Caki2 (cell line): ENCODE data around the gene AGXT. TPM values are rescaled to one million over a fixed set of nuclear protein-coding genes. Genes with fewer than 3 reads are reported as not detected.
"Not testable (repeated sequence)": the region's sequence is repeated elsewhere in the genome, so short reads cannot be mapped to it uniquely, and the experiment has no call there.

ENCODE experiments used
- DNase-seq: peaks from one replicate; pipeline ENCODE4 v3.0.0-alpha.2; 2015; ENCODE audit warnings: low read depth
- in situ Hi-C: cut with HindIII; loops from 2 replicates; pipeline ENCODE4 v1.10.0; 2016; ENCODE audit warnings: low sequenced_read_pairs, low pct_unique_long_range_greater_than_20kb, mixed read lengths
- total RNA-seq: library from RNA; depleted of rRNA; stranded (reverse); fragments of >200 nt; shearing (Covaris generic); gene quantifications from 2 replicates; pipeline ENCODE4 v1.2.3, GENCODE V29; 2014; ENCODE audit warnings: low replicate concordance

Gene AGXT
- total RNA-seq, 1 experiment from 2014 or later = not detected

DNA sequence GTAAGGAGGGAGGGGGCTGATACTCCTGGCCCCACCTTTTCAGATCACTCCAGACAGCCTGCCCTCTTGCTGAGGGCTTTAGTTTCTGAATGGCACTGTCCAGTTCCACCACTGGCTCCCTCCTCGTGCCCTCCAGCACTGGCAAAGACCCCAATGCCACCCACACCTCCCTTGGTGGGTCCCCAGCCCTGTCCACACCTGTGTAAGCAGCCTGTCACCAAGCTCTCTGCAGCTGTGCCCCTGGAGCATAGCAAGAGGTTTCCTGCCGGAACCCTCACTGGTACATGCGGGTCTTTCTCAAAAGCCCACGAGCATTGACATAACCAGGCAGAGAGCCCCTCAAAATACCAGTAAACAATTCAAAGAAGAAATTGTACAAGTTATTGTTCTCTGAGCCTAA lies 31.0 kb upstream of the AGXT start:
- no peak for DNase-seq
- in situ Hi-C loops = no loop called here

GRCh38 chr2:240839152-240840143 lies 29.2 kb upstream of the AGXT start:
- no peak for DNase-seq
- in situ Hi-C loops = no loop called here

GRCh38 chr2:240840435-240841060 lies 28.1 kb upstream of the AGXT start:
- in situ Hi-C loops = no loop called here
- DNase-seq = peak; percentile 39

- in situ Hi-C loops = not testable (repeated sequence)
Observed at GRCh38 chr2:240846309-240846708, 22.3 kb upstream of the AGXT start.

GRCh38 chr2:240846873-240847595 lies 21.6 kb upstream of the AGXT start:
- in situ Hi-C loops = no loop called here

More at GRCh38 chr2:240846309-240846708, 22.3 kb upstream of the AGXT start:
- DNase-seq = not testable (repeated sequence)

DNA sequence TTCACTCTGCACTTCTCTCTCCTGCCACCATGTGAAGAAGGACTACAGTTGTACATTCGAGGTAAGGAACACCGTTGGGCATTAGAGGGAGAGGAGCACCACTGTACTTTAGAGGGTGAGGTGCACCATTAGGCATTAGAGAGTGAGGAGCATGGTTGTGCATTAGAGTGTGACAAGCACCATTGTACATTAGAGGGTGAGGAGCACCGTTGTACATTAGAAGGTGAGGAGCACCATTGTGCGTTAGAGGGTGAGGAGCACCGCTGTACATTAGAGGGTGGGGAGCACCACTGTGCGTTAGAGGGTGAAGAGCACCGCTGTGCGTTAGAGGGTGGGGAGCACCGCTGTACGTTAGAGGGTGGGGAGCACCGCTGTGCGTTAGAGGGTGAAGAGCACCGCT lies 20.8 kb upstream of the AGXT start:
- DNase-seq = no peak

More at GRCh38 chr2:240846873-240847595, 21.6 kb upstream of the AGXT start:
- DNase-seq = no peak

DNA sequence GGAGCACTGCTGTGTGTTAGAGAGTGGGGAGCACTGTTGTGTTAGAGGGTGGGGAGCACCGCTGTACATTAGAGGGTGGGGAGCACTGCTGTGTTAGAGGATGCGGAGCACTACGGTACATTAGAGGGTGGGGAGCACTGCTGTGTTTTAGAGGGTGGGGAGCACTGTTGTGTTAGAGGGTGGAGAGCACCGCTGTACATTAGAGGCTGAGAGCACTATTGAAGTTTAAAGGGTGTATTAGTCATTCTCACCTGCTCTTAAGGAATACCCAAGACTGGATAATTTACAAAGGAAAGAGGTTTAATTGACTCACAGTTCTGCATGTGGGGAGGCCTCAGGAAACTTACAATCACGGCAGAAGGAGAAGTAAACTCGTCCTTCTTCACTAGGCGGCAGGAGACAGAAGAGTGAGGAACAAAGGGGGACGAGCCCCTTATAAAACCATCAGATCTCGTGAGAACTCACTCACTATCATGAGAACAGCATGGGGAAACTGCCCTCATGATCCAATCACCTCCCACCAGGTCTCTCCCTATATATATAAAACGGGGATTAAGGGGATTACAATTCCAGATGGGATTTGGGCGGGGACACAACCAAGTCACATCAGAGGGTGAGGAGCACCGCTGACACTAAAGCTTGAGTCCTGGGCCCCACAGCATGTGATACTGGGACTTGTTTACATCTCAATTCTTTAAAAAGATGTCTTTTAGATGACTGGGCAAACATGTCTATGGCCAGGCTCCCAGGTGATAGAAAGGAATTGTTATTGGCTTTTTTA lies 19.5 kb upstream of the AGXT start:
- no peak for DNase-seq
- in situ Hi-C loops = no loop called here

More for the DNA sequence above, 20.8 kb upstream of the AGXT start:
- in situ Hi-C loops = no loop called here

GRCh38 chr2:240850026-240850425 lies 18.6 kb upstream of the AGXT start:
- in situ Hi-C loops = no loop called here
- no peak for DNase-seq

GRCh38 chr2:240850756-240851077 lies 17.9 kb upstream of the AGXT start:
- DNase-seq = no peak
- in situ Hi-C loops = no loop called here

DNA sequence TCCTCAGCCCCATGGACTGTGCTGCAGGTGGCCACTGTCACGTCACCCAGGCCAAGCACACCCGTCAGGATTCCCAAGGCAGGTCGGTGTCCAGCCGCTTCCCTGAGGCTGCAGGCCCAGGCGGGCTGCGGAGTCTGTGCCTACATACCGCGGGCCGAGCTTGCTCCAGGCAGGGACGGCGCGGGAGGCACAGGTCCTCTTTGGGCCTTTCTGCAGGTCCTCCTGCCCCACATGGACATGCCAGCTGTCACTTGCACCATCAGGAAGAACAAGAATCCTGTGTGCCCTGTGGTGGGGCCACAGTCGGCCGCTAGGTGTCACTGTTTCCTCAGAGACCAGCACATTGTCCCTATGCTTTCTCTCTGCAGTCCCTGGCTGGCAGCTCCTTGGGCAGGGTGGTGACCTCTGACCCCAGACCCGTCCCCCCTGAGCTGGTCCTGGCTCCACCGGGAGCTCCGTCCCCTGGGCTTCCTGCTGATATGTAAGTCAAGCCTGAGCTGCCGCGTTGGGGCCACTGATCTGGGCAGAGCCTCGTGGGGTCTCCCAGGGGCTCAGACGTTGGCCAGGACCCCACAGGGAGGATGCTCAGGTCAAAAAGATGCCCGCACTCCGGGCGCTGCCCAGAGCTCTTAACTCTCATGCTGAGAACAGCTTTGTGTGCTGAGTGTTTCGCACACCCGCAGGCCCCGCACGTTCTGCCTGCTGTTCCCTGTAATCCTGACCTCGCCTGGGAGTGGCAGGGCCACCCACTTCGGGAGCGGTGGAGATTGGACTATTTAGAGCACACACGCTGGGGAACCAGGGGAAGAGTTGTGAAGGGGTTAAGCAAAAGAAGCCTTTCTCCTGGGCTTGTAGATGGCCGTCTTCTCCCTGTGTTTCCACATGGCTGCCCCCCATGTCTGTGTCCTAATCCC lies 17.3 kb upstream of the AGXT start:
- in situ Hi-C loops = no loop called here
- DNase-seq = peak; percentile 43

GRCh38 chr2:240852671-240853314 lies 15.8 kb upstream of the AGXT start:
- no peak for DNase-seq
- in situ Hi-C loops = no loop called here

DNA sequence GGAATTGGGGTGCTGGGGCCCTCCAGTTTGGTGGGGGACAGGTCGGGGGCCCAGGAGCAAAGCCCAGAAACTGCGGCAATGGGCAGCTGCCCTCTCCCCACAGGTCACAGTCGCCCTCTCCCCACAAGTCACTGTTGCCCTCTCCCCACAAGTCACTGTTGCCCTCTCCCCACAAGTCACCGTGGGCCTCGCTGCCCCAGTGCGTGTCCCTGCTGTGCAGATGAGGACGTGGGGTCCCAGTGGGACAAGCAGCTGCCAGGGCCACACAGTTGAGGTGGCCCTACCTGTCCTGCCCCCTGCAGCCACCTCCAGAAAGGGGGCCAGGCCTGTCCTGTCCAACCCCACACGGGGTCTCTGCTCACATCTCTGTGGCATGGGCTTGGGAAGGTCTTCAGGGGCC lies 13.0 kb upstream of the AGXT start:
- no peak for DNase-seq
- in situ Hi-C loops = no loop called here

DNA sequence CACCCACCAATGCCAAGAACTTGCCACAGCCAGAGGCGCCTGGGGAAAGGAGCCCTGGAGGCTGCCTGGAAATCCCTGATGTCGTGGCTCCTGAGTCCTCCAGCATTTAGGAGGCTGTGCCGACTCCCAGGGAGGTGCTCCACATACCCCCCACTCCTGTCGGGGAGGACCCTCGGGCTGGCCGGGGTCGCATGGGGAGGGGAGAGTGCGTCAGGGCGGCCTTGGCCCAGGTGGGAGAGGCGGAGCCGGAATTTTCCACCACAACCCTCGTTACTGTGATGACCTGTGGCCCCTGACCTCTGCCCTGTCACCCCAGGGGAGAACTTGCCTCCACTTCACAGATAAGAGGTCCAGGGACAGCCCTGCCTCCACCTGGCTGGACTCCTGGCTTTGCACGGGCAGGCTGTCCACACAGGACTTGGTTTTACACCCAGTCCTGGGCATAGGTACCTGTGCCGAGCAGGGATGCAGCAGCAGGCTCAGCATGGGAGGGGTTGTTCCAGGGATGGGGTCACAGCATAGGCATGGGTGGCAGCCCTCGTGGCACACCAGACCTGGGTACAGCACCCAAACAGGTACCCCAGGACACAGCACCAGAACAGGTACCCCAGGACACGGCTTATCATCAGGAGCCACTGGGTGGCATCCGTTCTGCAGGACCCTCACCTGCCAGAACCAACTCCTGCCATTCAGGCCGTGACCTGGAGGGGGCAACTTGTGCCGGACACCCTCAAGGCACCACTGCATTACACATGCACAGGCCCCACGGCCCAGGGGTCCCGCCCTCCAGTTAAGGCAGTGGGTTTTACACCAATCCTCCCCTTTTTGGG lies 12.3 kb upstream of the AGXT start:
- in situ Hi-C loops = no loop called here

GRCh38 chr2:240857039-240858008 lies 11.3 kb upstream of the AGXT start:
- no peak for DNase-seq

More for the DNA sequence above, 12.3 kb upstream of the AGXT start:
- no peak for DNase-seq

DNA sequence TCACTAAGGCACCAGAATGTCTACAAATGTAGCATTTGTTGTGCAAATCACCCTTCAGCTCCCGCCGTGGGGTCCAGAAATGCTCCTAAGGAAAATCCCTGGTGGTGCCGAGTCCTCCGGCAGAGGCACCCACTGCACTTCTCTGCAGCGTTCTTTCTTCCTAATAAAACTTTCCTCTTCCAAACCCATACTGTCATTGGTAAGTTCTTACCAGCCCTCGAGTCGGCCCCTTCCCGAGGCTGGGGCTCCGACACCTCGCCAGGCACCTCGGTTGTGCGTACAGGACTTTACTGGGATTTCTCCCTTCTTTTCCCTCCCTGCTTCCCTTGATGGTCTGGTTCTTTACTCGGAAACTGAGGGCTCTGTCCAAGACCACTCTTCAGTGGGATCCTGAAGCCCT lies 10.3 kb upstream of the AGXT start:
- in situ Hi-C loops = no loop called here
- no peak for DNase-seq

More at GRCh38 chr2:240857039-240858008, 11.3 kb upstream of the AGXT start:
- in situ Hi-C loops = no loop called here
